Measurements from ENCODE around the gene ZNF587. TPM values are rescaled to one million over a fixed set of nuclear protein-coding genes. Genes with fewer than 3 reads are reported as not detected.
"Not testable (repeated sequence)": the region's sequence is repeated elsewhere in the genome, so short reads cannot be mapped to it uniquely, and the experiment has no call there.

Gene ZNF587
- total and polyA plus RNA-seq, 7 donors = 2.5 to 15.3 (median 14.0) TPM

DNA sequence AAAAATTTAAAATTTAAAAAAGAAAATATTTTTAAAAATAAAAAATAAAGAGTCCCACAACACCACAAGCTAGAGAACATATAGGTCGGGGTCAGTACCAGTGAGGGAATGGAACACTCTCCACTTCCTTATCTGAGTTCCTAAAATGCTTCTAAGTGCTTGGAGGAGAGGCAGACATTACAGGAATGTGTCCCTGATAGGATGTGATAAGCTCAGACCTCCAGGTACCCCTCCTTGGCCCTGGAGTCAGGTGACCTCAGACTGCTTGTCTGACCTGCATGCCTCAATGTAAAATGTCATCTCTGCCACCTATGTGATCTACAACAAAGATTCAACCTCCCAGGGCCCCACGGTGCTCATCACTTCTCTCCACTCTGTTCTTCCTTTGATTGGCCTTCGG is 36.4 kb downstream of the ZNF587 start:
- no peak overlapping the region for H3K27ac ChIP-seq
- TF ChIP-seq, protein P1, sequence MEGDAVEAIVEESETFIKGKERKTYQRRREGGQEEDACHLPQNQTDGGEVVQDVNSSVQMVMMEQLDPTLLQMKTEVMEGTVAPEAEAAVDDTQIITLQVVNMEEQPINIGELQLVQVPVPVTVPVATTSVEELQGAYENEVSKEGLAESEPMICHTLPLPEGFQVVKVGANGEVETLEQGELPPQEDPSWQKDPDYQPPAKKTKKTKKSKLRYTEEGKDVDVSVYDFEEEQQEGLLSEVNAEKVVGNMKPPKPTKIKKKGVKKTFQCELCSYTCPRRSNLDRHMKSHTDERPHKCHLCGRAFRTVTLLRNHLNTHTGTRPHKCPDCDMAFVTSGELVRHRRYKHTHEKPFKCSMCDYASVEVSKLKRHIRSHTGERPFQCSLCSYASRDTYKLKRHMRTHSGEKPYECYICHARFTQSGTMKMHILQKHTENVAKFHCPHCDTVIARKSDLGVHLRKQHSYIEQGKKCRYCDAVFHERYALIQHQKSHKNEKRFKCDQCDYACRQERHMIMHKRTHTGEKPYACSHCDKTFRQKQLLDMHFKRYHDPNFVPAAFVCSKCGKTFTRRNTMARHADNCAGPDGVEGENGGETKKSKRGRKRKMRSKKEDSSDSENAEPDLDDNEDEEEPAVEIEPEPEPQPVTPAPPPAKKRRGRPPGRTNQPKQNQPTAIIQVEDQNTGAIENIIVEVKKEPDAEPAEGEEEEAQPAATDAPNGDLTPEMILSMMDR (IDR thresholded peaks at IDR 0.05) = no peak

DNA sequence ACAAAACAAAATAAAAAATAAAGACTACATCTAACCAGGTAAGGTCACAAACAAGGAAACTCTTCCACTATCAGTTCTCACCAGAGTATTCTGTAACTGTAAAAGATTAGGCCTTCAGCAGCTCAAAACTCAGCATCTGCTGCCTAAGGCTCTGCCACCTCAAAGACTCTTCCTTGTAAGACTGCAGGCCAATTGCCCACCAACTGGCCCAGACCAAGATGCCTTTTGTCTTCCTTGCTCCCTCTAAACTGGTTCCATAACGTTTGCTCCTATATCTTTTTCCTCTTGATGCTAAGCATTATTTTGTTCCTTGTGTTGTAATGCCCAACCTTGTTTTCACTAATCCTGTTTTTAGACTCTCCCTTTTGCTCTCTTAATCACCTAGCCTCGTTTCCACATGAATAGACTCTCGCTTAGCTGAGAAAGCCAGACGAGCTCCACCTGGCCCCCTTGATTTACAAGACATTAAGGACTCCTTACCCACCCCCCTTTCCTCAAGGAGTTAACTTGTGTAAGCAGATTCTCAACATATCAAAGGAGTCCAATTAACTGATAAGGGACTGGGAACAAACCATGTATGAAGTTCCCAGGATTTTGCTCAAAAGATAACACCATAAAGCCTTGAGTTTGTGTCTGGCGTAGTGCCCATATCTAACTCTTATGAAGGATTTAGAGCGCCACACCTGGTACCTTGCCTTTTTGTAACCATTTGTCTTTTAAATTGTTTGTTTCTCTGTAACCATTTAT is 37.7 kb downstream of the ZNF587 start:
- no peaks in the 10 kb centered on the region for H3K27me3 ChIP-seq (ENCODE audit: insufficient read depth in 3 of 3, low read length in 2 of 3)
- peak overlapping the region; percentile 62 for H3K4me3 ChIP-seq
- 24 to 33% (median 25%) methylated on average over 6 of the region's 6 CpGs for WGBS, 3 donors
- intact Hi-C loops (cut with DNase I) = no loop called here
- ATAC-seq (no peak), DNase-seq (no peak)
- H3K4me1 ChIP-seq = no peaks in the 10 kb centered on the region
- no peaks in the 10 kb centered on the region for H3K9me3 ChIP-seq
- H3K36me3 ChIP-seq (ENCODE audit: insufficient read depth in 1 of 2, low read depth in 1 of 2) = peaks cover 0 to 16% of the 10 kb centered on the region in 2 donors
- TF ChIP-seq, protein P1 (IDR thresholded peaks at IDR 0.05) = no peak
- no peak overlapping the region for H3K27ac ChIP-seq

More for the DNA sequence above, 36.4 kb downstream of the ZNF587 start:
- ATAC-seq = no peak
- no peaks in the 10 kb centered on the region for H3K27me3 ChIP-seq (ENCODE audit: insufficient read depth in 3 of 3, low read length in 2 of 3)
- peaks cover 0 to 16% of the 10 kb centered on the region in 2 donors for H3K36me3 ChIP-seq (ENCODE audit: insufficient read depth in 1 of 2, low read depth in 1 of 2)
- no peak overlapping the region for H3K4me3 ChIP-seq
- no peaks in the 10 kb centered on the region for H3K9me3 ChIP-seq
- WGBS, 3 donors = 86 to 92% (median 89%) methylated on average over 3 of the region's 3 CpGs
- intact Hi-C loops (cut with DNase I) = no loop called here
- DNase-seq = no peak
- H3K4me1 ChIP-seq = no peaks in the 10 kb centered on the region

DNA sequence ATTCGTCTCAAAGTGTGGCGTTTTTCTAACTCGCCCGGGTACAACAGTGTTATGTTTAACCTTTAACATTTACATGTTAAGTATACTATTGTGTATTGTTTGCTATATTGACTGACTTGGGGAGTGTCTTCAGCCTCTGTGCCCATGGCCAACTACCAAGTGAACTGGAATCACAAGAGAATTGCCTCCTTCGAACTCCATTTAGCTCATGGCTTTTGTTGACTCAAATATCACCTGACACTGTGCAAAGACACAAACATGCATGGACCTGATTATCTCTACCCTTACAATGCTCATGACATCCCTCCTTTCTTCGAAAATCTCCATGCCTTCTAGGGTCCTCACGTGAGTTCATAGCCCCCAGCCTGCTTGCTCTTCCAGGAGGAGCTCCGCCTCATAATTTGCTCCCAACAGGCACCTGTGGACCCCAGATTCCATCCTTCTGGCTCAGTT is 38.5 kb downstream of the ZNF587 start:
- TF ChIP-seq, protein P1 (IDR thresholded peaks at IDR 0.05) = no peak
- intact Hi-C loops (cut with DNase I) = no loop called here
- peak in 3 of 4 donors; percentile 10 to 21 (median 17) for ATAC-seq
- peaks cover 0 to 13% of the 10 kb centered on the region in 2 donors for H3K36me3 ChIP-seq (ENCODE audit: insufficient read depth in 1 of 2, low read depth in 1 of 2)
- no peak for DNase-seq
- no peaks in the 10 kb centered on the region for H3K9me3 ChIP-seq
- no peaks in the 10 kb centered on the region for H3K4me1 ChIP-seq
- H3K27me3 ChIP-seq (ENCODE audit: insufficient read depth in 3 of 3, low read length in 2 of 3) = no peaks in the 10 kb centered on the region
- WGBS, 3 donors = 4 to 8% (median 8%) methylated on average over 8 of the region's 8 CpGs
- H3K4me3 ChIP-seq = peak overlapping the region; percentile 62
- H3K27ac ChIP-seq = peak overlapping the region; percentile 75

DNA sequence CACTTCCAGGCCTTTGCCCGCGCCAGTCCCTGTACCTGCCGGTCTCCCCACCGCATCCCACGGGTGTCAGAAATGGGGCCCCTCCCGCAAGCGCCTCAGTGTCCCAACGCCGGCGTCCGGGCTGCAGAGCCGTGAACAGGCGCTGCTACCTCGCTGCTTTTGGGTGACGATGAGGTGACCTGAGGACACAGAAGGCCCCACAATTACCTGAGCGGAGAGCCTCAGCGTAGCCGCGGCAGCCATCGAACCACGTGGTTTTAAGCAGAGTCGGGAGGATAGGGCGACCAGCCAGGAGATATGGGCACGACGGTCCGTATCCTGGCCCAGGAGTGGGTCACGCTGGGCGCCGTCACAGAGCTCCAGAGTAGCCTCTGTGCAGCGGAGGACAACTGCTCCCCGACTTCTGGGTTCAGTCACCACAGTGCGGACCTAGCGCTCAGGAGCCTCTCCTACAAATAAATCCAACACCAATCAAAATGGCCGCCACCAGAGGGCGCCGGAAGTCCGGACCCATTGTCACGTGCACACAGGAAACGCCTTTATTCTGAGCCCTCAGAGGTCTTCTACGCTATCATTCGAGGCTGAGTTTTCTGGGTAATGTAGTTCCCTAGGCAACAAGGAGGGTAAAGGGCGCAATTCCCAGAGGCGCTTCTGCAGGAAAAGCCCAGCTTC is 39.0 kb downstream of the ZNF587 start, which contains the start of gene ZNF814:
Gene ZNF814 (minus strand): TSS at position 478 of the 672 bp plus-strand sequence. CDS start 235 bp downstream, at position 243.
- Histone ChIP-seq H3K27me3 (ENCODE audit: insufficient read depth in 3 of 3, low read length in 2 of 3) (no peaks in the 10 kb centered on the region), H3K4me1 (no peaks in the 10 kb centered on the region), H3K36me3 (ENCODE audit: insufficient read depth in 1 of 2, low read depth in 1 of 2) (peaks cover 0 to 13% of the 10 kb centered on the region in 2 donors), H3K9me3 (no peaks in the 10 kb centered on the region), H3K27ac (peak within 1 kb of the TSS; percentile 75), H3K4me3 (peak within 1 kb of the TSS; percentile 62)
- WGBS, 3 donors = 1 to 2% (median 1%) methylated on average over 43 of the region's 43 CpGs
- TF ChIP-seq, protein P1 (IDR thresholded peaks at IDR 0.05) = peak; percentile 39
- DNase-seq (peak; percentile 77 to 88), ATAC-seq (peak; percentile 93 to 97 (median 96))
- intact Hi-C loops (cut with DNase I) = no loop called here

DNA sequence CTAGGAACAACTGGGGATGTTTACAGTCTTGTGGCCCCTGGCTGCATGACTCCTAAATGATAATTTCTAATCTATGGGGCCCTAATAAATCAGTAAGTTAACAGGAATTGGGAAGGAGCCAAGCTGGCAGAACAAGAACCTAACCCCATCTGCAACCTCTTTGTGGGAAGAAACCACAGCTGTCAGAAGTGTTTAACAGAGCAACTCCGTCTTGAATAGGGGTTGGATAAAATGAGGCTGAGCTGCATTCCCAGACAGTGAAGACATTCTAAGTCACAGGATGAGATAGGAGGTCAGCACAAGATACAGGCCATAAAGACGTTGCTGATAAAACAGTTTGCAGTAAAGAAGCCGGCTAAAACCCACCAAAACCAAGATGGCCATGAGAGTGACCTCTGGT is 41.0 kb downstream of the ZNF587 start:
- 60 to 72% (median 70%) methylated on average over 3 of the region's 3 CpGs for WGBS, 3 donors
- H3K36me3 ChIP-seq (ENCODE audit: insufficient read depth in 1 of 2, low read depth in 1 of 2); H3K27ac ChIP-seq; H3K4me3 ChIP-seq; H3K4me1 ChIP-seq; DNase-seq; intact Hi-C loops (cut with DNase I); H3K9me3 ChIP-seq; ATAC-seq; H3K27me3 ChIP-seq (ENCODE audit: insufficient read depth in 3 of 3, low read length in 2 of 3): not testable (repeated sequence)
